Measurements from ENCODE around the gene MEGF6.
"Not testable (repeated sequence)": the region's sequence is repeated elsewhere in the genome, so short reads cannot be mapped to it uniquely, and the experiment has no call there.

Gene MEGF6

GRCh38 chr1:3626025-3626424 lies 14.7 kb upstream of the MEGF6 start:
- no peak for DNase-seq (ENCODE audit: low read depth)

GRCh38 chr1:3625151-3625907 lies 14.0 kb upstream of the MEGF6 start:
- DNase-seq (ENCODE audit: low read depth), result no peak

GRCh38 chr1:3624200-3625136 lies 13.2 kb upstream of the MEGF6 start, which contains the start of gene TPRG1L:
Gene TPRG1L (plus strand): TSS chr1:3625015. CDS start chr1:3625073, 58 bp downstream.
- DNase-seq (ENCODE audit: low read depth), result peak; percentile 68

- no peak for DNase-seq (ENCODE audit: low read depth)
Observed at GRCh38 chr1:3623441-3624199, 12.3 kb upstream of the MEGF6 start.

GRCh38 chr1:3622102-3622501 lies 10.8 kb upstream of the MEGF6 start:
- not testable (repeated sequence) for DNase-seq (ENCODE audit: low read depth)

- not testable (repeated sequence) for DNase-seq (ENCODE audit: low read depth)
Observed at GRCh38 chr1:3621151-3621671, 9.9 kb upstream of the MEGF6 start.

- DNase-seq (ENCODE audit: low read depth), result no peak
Observed at GRCh38 chr1:3620708-3621107, 9.4 kb upstream of the MEGF6 start.

- DNase-seq (ENCODE audit: low read depth), result no peak
Observed at GRCh38 chr1:3618881-3619671, 7.8 kb upstream of the MEGF6 start.

GRCh38 chr1:3618531-3618880 lies 7.2 kb upstream of the MEGF6 start:
- no peak for DNase-seq (ENCODE audit: low read depth)

- no peak for DNase-seq (ENCODE audit: low read depth)
Observed at GRCh38 chr1:3617806-3618345, 6.6 kb upstream of the MEGF6 start.

GRCh38 chr1:3616861-3617260 lies 5.6 kb upstream of the MEGF6 start:
- no peak for DNase-seq (ENCODE audit: low read depth)

GRCh38 chr1:3614755-3615742 lies 3.7 kb upstream of the MEGF6 start:
- no peak for DNase-seq (ENCODE audit: low read depth)

GRCh38 chr1:3612123-3612522 lies 815 bp upstream of the MEGF6 start:
- DNase-seq (ENCODE audit: low read depth), result no peak

- DNase-seq (ENCODE audit: low read depth), result no peak
Observed at GRCh38 chr1:3610527-3611169, 660 bp downstream of the MEGF6 start.

- DNase-seq (ENCODE audit: low read depth), result no peak
Observed at GRCh38 chr1:3609769-3610526, 1.4 kb downstream of the MEGF6 start.

- no peak for DNase-seq (ENCODE audit: low read depth)
Observed at GRCh38 chr1:3609016-3609768, 2.1 kb downstream of the MEGF6 start.

- DNase-seq (ENCODE audit: low read depth), result no peak
Observed at GRCh38 chr1:3608154-3608553, 3.2 kb downstream of the MEGF6 start.

- DNase-seq (ENCODE audit: low read depth), result no peak
Observed at GRCh38 chr1:3607703-3608065, 3.6 kb downstream of the MEGF6 start.

Measured in non-pigmented ciliary epithelial cell (primary cell).